GM21381 (cell line): ENCODE results near the gene STAG1.
"Not testable (repeated sequence)": the region's sequence is repeated elsewhere in the genome, so short reads cannot be mapped to it uniquely, and the experiment has no call there.

Experiments used
- ATAC-seq: cut with Tn5 transposase; IDR thresholded peaks from one replicate; pipeline ENCODE4 v1.9.1; 2021; ENCODE audit warnings: mild to moderate bottlenecking, moderate library complexity; ENCODE audit not compliant: unreplicated experiment

Gene STAG1

DNA sequence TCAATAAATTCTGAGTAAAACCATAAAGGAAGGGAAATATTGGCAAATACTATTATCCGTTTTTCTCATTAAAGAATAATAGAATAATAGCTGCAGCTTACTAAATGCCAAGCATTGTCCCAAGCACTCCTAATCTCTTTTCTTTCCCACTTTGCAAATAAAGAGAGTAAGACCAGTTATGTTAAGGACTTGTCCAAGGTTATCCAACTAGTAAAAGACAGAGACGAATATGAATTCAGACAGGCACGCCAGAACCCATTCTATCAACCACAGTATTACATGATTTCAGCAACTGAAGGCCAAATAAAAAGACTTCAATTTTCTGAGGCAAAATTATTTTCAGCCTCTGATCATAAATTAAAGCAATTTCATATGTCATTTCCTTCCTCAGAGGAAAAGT, 235.5 kb downstream of the STAG1 start:
- ATAC-seq, result no peak

- ATAC-seq, result no peak
Observed at GRCh38 chr3:136516095-136516494, 236.1 kb downstream of the STAG1 start.

- ATAC-seq, result not testable (repeated sequence)
Observed at GRCh38 chr3:136514533-136514932, 237.6 kb downstream of the STAG1 start.

DNA sequence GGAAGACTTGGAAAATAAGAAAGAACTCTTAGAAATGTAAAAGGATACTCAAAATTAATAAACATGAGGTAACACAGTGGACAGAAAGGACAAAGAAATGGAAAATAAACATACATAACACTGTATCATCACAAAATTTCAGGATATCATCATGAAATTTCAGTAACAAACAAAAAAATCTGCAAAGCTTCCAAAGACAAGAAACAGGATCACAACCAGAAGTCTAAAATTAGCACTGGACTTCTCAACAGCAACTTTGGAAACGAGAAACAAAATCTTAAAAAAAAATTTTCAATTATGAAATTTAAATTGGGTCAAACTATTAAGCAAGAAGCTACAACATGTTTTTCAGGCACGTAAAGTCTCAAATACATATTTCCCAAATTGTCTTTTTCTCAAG, 238.8 kb downstream of the STAG1 start:
- no peak for ATAC-seq

GRCh38 chr3:136512381-136512780, 239.8 kb downstream of the STAG1 start:
- no peak for ATAC-seq

DNA sequence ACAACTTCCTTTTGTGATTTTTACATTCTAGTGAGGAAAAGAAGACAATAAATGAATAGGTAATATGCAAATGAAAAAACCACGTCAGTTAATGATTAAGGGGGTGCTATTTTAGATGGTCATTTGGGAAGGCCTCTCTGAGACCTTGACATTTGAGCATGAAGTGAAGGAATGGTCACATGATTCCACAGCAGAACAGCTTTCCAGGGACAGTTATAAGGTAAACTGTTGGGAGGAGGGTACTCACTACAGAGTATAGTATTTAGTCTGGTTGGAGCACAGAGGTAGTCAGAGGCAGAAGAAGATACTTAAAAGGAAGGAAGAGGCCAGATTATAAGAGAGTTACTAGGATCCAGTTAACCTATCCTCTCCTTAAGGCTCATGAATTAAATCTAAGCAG, 246.5 kb downstream of the STAG1 start:
- ATAC-seq, result no peak

GRCh38 chr3:136503056-136503455, 249.1 kb downstream of the STAG1 start:
- no peak for ATAC-seq

- no peak for ATAC-seq
Observed at GRCh38 chr3:136498919-136499447, 253.2 kb downstream of the STAG1 start.

GRCh38 chr3:136495213-136495612, 257.0 kb downstream of the STAG1 start:
- ATAC-seq, result no peak

GRCh38 chr3:136490646-136491405, 261.4 kb downstream of the STAG1 start:
- ATAC-seq, result no peak

DNA sequence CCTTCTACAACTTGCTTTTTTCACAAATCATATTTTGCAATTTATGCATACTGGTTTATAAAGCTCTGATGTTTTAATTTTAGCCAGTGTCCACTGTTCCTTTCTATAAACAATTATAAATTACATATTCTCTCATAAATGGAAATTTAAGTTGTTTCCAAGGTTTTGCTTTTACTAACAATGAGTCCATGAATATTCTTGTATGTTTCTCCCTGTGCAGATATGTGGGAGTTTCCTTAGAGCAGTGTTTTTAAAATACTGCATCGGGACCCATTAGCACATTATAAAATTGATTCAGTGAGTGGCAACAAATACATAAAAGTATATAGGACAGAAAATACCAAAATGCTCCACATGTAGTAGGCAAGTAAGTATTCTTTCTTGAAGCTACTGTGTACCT, 266.4 kb downstream of the STAG1 start:
- no peak for ATAC-seq

GRCh38 chr3:136476280-136476679, 275.9 kb downstream of the STAG1 start:
- no peak for ATAC-seq

- ATAC-seq, result not testable (repeated sequence)
Observed at GRCh38 chr3:136474876-136475275, 277.3 kb downstream of the STAG1 start.

GRCh38 chr3:136473716-136474326, 278.4 kb downstream of the STAG1 start:
- ATAC-seq, result no peak

- no peak for ATAC-seq
Observed at GRCh38 chr3:136465296-136465695, 286.9 kb downstream of the STAG1 start.

DNA sequence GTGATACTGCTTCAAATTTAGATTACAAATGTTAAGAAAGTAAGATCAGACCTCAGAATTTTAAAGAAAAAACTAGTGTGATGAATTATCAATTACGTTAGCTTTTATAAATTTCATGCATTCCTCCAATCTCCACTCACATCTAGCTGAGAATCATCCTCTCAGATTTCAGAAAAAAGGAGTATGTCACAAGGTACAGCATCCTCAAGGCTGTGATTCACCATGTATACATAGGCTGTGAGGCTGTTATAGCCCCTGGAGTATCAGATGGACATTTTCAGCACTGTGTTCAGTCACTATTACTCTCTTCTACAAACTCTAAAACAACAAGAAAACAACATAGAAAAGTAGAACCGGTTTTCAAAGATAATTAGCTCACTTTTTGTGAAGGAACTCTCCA, 287.7 kb downstream of the STAG1 start:
- ATAC-seq, result no peak

DNA sequence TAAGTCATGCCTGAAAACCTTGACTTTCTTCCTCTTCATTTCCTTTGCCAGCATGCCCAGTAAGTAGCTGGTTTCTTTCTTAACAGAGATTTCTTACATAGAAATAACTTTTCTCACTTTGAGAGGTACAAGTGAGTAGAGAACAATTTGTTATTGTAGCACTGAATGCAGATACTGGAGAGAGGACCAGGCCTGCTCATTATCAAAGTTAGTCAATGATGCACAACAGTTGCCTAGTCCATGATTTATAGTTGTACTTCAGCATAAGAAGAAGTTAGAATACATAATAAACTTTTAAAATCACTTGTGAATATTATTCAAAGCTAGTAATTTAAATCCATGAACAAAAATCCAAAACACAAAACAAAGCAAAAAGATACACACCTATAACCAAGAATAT, 289.0 kb downstream of the STAG1 start:
- ATAC-seq, result no peak

- ATAC-seq, result no peak
Observed at GRCh38 chr3:136457793-136458192, 294.4 kb downstream of the STAG1 start.

DNA sequence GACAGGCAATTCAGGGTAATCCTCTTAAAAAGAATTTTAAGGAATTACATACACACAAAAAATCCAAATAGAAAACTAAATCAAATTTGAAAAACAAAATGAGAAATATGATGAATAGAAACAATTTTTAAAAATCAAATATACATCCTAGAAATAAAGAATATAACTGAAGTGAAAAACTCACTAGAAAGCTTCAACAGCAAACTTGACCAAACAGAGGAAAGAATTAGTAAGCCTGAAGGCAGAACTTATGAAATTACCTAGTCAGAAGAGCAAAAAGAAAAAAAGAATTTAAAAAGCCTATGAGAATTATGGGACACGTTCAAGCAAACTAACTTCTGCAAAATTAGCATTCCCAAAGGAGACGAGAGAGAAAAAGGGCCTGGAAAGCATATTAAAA, 296.0 kb downstream of the STAG1 start:
- no peak for ATAC-seq

DNA sequence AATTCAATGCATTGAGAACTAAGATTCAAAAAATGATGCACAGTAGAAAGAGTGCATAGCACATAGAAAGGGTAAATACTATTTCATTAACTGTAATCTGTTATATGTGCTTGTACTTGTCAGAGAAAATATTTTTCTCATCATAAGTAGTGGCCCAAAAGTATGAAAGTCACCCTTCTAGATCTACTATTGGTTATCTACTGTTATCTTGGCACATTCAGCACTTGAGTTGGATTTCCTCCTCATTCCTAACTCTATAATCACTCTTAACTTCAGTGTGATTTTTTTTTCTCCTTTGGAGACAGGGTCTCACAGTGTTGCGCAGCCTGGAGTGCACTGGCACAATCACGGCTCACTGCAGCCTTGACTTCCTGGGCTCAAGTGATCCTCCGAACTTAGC, 307.6 kb downstream of the STAG1 start:
- ATAC-seq, result no peak

DNA sequence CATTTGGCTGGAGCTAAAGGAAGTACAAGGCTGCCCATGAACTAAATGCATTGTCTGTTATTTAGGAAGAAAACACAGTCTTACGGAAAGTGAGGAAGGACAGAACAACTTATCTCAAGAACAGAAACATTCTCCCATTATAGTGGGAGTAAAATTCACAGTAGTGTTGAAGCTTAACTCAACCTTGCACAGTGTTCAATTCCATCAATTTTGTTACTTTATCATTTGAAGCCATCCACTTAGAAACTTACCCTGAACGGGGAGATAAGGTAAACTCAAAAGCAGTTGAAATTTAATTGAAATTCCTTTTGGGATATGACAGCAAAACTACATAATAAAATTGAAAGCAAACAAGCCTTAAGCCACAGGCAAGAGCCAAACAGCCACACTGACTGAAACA, 315.1 kb downstream of the STAG1 start:
- ATAC-seq, result no peak

DNA sequence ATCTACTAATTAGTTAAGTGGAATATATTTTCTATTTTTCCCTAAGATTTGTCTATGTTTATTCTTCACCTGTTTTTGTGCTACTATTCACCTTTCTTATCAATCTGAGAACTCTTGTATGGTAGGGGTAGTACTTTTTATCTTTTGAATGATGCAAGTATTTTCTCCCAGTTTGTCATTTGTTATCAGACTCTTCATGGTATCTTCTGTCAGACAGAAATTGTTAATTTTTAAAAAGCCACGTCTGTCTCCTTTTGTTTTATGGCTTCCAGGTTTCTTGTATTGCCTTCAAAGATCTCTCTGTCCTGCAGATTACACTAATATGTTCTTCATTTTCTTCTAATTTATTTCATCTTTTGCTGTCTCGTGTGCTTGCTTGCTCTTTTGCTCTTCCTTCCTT, 317.7 kb downstream of the STAG1 start:
- ATAC-seq, result no peak
